GM12874 (cell line): Measurements from ENCODE around the gene POU2F1.

Source experiments
- CTCF ChIP-seq: IDR thresholded peaks from 2 replicates; pipeline ENCODE4 v1.5.1; 2011; ENCODE audit warnings: low read depth, mild to moderate bottlenecking, control low read depth, low read length, moderate library complexity; ENCODE audit not compliant: insufficient read depth

Gene POU2F1

GRCh38 chr1:167297222-167298214 lies 76.8 kb downstream of the POU2F1 start:
- no peak for TF ChIP-seq CTCF

DNA sequence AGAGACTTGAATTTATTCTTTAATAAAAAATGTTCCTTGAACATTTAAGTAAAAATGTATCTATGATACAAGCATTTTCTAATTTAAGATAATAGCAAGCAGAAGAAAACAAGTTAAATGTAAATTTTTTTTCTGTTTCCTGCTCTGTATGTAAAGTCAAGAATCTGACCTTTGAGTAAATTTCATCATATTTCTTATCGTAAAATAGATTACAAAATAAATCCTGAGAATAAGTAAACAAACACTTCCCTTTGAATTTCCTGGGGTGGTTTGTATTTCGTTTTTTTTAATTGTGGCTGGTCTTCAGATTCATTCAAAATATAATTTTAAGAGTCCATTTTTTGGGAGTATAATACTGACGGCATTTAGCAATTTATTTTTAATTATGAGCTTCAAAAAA lies 77.6 kb downstream of the POU2F1 start:
- TF ChIP-seq CTCF, result no peak

- TF ChIP-seq CTCF, result no peak
These were observed 80.7 kb downstream of the POU2F1 start for GRCh38 chr1:167301355-167301754.

- no peak for TF ChIP-seq CTCF
These were observed 83.5 kb downstream of the POU2F1 start for GRCh38 chr1:167304165-167304564.

GRCh38 chr1:167305059-167305705 lies 84.5 kb downstream of the POU2F1 start:
- TF ChIP-seq CTCF, result no peak

- TF ChIP-seq CTCF, result no peak
These were observed 85.1 kb downstream of the POU2F1 start for GRCh38 chr1:167305706-167306277.

GRCh38 chr1:167310732-167311131 lies 90.0 kb downstream of the POU2F1 start:
- no peak for TF ChIP-seq CTCF
